ENCODE measurements around the gene CST5.

The CST5 gene

GRCh38 chr20:23868321-23868720 lies 11.2 kb downstream of the CST5 start:
- ChIA-PET POLR2A (no interaction called here), CTCF (no interaction called here)
- H3K4me1 ChIP-seq (ENCODE audit: control insufficient read depth, insufficient read depth, low read length), result no peaks in the 10 kb centered on the region
- H3K4me3 ChIP-seq (ENCODE audit: low read depth, low read length), result no peak overlapping the region
- H3K27ac ChIP-seq (ENCODE audit: extremely low read depth, low read depth, low read length), result no peak overlapping the region
- no peaks in the 10 kb centered on the region for H3K9me3 ChIP-seq (ENCODE audit: control insufficient read depth, insufficient read depth, low read depth, low read length)
- TF ChIP-seq ZNF626 (tag by site-specific recombination; IDR thresholded peaks at IDR 0.05), result no peak
- TF ChIP-seq ZNF175 (tag by site-specific recombination; IDR thresholded peaks at IDR 0.05), result no peak
- TF ChIP-seq ZNF133 (tag by site-specific recombination; IDR thresholded peaks at IDR 0.05), result no peak
- no peak for TF ChIP-seq KLF16 (tag by site-specific recombination; IDR thresholded peaks at IDR 0.05)
- TF ChIP-seq SCRT1 (tag by site-specific recombination; IDR thresholded peaks at IDR 0.05; ENCODE audit: borderline replicate concordance), result no peak
- no peak for TF ChIP-seq ZBTB49 (tag by site-specific recombination; IDR thresholded peaks at IDR 0.05; ENCODE audit: low read depth)
- no peak for TF ChIP-seq ZNF692 (tag by site-specific recombination; IDR thresholded peaks at IDR 0.05)
- no peak for TF ChIP-seq ZNF341 (tag by site-specific recombination; IDR thresholded peaks at IDR 0.05; ENCODE audit: low read depth)
- TF ChIP-seq ZNF621 (tag by site-specific recombination; IDR thresholded peaks at IDR 0.05), result no peak
- TF ChIP-seq TCF7L2 (IDR thresholded peaks at IDR 0.05; ENCODE audit: borderline replicate concordance, low read depth, low read length), result no peak
- TF ChIP-seq ZEB2 (tag by site-specific recombination; IDR thresholded peaks at IDR 0.05), result no peak
- no peak for TF ChIP-seq ZNF510 (tag by site-specific recombination; IDR thresholded peaks at IDR 0.05; ENCODE audit: insufficient replicate concordance)
- H3K36me3 ChIP-seq (ENCODE audit: control insufficient read depth in 2 of 2, insufficient read depth in 1 of 2, low read length in 2 of 2), result no peaks in the 10 kb centered on the region

GRCh38 chr20:23867152-23867776 lies 12.3 kb downstream of the CST5 start:
- no peaks in the 10 kb centered on the region for H3K4me1 ChIP-seq (ENCODE audit: control insufficient read depth, insufficient read depth, low read length)
- no peak overlapping the region for H3K4me3 ChIP-seq (ENCODE audit: low read depth, low read length)
- H3K27ac ChIP-seq (ENCODE audit: extremely low read depth, low read depth, low read length), result no peak overlapping the region
- no peaks in the 10 kb centered on the region for H3K36me3 ChIP-seq (ENCODE audit: control insufficient read depth in 2 of 2, insufficient read depth in 1 of 2, low read length in 2 of 2)
- TF ChIP-seq REST (tag by site-specific recombination; IDR thresholded peaks at IDR 0.05) (no peak), ZNF184 (tag by site-specific recombination; IDR thresholded peaks at IDR 0.05) (no peak), ZNF670 (tag by site-specific recombination; IDR thresholded peaks at IDR 0.05; ENCODE audit: low read depth) (no peak), ZNF366 (tag by site-specific recombination; conservative IDR thresholded peaks at IDR 0.05) (no peak), ZNF24 (tag by site-specific recombination; IDR thresholded peaks at IDR 0.05) (no peak), ZNF280C (tag by site-specific recombination; IDR thresholded peaks at IDR 0.05) (no peak), ZNF248 (tag by site-specific recombination; IDR thresholded peaks at IDR 0.05) (no peak), KLF9 (tag by site-specific recombination; IDR thresholded peaks at IDR 0.05; ENCODE audit: low read depth) (no peak), ELK4 (IDR thresholded peaks at IDR 0.05; ENCODE audit: borderline replicate concordance, low read depth, low read length) (no peak), ZNF768 (tag by site-specific recombination; IDR thresholded peaks at IDR 0.05) (no peak), BCL11A (tag by site-specific recombination; IDR thresholded peaks at IDR 0.05; ENCODE audit: low read depth) (no peak), SP7 (tag by site-specific recombination; IDR thresholded peaks at IDR 0.05) (no peak)
- ChIA-PET POLR2A (no interaction called here), CTCF (no interaction called here)
- H3K9me3 ChIP-seq (ENCODE audit: control insufficient read depth, insufficient read depth, low read depth, low read length), result no peaks in the 10 kb centered on the region

Data from HEK293 (cell line).